HPDE6-E6E7 (cell line): ENCODE results near the gene CELF1.

Experiments used
- DNase-seq: peaks from one replicate; pipeline ENCODE4 v3.0.0; 2011; ENCODE audit warnings: missing footprints; ENCODE audit errors: extremely low spot score

Gene CELF1

DNA sequence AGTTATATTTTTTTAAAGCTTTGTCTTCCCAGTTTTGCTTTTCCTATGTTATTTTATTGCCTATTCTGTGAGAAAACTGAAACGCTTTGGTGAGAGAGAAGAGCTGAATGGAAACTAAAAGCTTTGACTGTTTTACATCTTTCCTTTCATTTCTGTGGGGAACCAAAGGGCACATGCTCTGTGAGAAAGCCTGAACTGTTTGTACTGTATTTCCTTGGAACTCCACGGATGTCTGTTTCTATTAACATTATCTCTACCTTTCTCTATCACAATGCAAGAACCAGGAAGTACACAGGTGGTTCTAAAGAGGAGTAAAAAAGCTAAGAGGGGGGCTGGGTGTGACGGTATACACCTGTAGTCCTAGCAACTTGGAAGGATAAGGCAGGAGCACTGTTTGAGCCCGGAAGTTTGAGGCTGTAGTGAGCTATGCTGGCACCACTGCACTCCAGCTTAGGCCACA, 43.8 kb downstream of the CELF1 start:
- DNase-seq, result no peak

DNA sequence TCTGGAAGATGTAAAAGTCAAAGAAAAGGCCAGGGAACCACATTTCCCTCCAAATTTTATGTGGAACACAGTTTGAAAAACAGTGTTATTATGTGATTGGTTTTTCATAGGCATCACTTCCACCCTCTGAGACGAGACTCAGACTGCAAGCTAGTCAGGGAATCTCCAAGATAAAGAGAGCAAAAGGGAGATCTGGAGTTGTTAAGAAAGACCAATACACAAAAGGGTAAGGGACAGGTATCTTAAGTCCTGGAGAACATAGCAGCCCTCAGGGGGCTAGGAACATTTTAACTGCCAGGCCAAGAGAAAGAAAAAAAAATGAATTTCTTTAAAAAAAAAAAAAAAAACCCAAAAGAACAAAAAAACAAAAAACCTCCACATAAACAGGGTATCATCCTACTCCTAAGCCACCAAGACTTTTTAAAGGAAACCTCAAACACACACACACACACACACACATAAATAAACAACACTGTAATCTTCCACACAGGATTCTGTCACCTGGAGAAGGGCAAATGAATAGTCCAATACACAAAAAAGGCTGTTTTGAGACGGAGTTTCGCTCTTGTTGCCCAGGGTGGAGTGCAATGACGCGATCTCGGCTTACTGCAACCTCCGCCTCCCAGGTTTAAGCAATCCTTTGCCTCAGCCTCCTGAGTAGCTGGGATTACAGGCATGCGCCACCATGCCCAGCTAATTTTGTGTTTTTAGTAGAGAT, 44.5 kb downstream of the CELF1 start:
- no peak for DNase-seq

DNA sequence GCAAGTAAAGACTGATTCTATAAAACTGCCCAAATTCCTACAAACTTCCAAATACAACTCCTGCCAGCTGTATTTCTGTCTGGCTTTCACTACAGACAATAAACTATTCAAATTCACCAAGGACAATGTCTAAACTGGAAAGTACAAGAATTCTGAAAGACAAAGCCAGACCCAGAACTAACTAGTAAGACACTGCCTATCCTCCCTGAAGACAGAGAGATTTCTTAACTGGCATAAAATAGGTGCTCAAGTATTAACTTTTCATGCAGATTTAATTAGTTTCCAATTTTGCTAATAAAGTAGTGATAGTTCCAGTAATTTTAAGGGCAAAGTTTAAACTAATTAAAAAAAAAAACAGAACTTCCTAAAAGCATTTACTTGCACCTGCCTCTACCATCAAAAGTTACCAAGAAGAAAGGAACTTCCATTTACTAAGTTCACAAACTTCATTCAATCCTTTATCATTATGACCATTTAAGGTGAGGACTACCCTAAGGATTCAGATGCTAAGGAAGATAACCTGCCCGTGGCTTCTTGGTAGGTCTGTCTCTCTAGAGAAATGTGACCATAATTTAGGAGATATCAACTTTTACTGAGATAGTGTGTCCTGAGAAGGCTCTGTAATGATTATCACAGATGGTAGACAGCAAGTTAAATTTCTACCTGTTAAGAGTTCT, 45.2 kb downstream of the CELF1 start:
- DNase-seq, result no peak

DNA sequence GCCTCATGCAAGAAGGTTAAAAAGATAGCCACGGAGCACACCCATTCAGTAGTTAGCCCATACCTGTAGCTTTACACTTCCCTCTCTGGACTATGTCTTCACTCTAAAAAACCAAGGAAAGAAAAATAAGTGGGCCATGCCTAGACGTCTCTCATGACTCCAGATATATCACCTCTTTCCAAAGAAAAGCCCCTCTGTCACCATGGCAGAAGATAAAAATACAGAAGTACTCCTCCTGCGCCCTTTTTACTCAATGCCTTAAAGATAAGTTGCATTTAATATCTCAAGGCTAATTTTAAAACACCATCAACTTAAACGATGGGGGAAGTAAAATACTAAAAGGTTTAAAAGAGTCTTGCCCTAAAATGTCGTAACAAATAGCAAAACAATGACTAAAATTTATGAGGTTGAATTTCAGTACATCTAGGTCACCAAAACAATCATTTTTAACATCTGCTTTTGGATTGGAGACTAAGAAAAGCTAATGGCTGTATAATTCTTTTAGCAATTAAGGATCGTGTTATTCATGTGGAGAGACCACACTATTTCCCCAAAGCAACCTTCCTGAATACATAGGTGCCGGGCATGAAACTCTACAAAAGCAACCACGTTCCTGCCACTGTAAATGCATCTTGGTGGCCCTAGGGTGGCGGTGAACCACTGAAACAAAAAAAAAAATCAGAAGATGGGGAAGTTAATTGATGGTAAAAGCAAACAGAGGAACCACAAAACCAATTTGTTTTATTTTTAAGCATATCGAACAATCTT, 46.0 kb downstream of the CELF1 start:
- no peak for DNase-seq

DNA sequence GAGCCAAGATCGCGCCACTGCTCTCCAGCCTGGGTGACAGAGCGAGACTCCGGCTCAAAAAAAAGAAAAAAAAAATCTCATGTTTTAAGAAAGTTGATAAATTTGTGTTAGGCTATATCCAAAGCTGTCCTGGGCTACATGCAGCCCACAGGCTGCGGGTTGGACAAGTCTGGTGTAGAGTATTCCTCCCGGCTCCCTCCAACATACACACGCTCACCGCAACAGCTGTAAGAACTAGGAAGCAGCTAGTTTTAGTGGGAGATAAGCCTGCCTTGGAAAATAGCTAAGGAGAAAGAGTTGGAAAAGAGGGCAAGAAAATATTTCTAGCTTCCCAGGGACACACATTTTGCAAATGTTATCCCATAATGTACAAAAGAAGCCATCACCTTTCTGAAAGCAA, 46.6 kb downstream of the CELF1 start:
- no peak for DNase-seq

DNA sequence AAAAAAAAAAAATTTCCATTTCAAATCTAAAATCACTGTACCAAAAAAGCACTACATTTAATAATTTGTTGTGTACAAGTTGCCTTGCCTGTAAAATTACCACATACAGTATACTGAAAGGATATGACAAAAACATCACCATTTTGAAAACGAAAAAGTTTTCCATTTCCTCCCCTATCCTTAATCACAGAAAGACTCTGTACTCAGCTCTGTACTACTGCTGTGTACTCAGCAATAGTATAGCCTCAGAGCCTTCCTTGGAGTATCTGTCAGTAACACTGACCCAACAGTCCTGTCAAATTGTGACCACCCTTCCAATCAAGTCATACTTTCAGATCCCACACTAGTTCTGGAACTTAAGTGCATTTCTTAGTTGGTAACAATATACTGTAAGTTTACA, 48.0 kb downstream of the CELF1 start:
- no peak for DNase-seq

DNA sequence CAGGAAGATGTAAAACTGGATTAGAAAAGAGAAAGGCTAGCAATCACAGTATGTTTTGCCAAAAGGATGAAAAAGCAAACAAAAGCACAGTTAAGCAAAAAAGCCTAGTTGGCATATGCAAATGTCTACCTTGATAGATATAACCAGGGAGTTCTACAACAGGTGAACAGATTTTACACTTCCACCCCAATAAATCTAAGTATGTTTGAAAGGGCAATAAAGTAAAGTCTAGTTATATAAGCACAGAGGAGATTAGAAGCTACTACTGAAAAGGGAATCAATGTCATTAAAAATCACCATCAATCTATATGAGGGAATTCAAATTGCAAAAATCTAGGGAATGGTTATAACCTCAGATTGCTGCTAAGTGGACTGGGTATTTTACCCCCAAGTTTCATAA, 49.7 kb downstream of the CELF1 start:
- no peak for DNase-seq

DNA sequence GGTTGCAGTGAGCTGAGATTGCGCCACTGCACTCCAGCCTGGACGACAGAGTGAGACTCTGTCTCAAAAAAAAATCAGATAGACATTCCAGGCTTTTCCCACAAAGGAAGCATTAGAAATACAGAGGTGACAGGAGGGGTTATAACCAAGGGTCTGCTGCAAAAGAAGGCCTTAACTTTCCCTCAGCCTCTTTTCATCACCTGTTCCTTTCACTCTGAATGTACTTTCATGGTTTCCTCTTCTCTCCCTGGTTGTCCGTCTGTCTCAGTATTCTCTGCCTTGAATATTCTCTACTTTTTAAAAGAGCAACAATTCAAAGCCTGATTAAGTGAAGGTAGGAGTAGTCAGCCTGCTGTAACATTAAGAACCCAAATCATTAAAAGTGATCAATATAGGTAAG, 50.2 kb downstream of the CELF1 start:
- DNase-seq, result no peak

DNA sequence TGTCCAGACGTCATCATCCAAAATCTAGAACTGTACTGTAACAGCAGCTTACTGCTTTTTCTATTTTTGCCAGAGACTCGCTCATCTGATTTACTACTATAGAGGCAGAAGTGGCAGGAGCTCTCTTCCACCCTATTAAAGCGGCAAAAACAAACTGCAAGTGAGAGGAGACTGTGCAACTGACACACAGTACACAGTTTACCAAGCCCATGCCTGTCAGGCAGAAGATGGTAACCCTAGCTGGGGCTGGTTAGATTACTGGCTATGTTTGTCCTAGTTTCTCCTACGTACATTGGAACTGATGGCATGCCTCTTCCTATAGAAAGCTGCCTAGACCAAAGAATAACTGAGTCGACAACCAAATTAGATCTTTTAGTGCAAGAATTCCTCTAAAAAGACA, 51.8 kb downstream of the CELF1 start:
- DNase-seq, result no peak

DNA sequence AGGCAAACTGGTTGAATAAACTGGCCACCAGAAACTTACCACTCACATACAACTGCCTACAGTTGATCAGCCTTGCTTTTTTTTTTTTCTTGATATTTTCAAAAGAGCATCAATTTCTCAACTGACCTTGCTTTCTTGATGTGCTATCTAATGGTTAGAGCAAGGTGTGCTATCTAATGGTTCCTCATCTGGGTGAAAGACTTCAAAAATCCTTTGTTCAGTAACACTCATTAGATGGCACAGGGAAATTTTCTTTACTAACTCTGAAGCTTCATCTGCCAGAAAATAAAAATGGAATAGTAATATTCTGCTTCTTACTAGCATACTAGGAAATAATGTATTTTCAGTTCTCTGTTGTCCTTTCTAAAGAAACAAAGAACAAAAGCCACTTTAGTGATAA, 52.8 kb downstream of the CELF1 start:
- DNase-seq, result no peak

DNA sequence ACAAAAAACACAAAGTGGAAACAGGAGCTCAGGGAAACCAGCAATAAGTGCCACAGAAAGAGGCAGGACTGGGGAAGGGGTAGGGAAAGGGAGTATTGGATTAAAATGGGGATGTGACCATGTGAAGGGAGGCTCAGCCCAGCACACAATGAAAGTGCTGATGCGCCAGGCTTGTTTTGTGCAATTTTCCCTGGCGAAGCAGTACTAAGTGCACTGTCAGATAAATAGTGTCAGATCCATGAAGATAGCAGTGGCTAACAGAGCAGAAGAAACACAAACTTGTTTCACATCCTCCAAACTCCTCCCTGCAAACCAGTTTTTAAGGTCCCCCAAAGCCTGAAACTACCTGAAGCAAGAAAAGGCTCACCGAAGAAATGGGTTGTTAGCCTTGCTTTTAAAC, 53.3 kb downstream of the CELF1 start:
- no peak for DNase-seq

DNA sequence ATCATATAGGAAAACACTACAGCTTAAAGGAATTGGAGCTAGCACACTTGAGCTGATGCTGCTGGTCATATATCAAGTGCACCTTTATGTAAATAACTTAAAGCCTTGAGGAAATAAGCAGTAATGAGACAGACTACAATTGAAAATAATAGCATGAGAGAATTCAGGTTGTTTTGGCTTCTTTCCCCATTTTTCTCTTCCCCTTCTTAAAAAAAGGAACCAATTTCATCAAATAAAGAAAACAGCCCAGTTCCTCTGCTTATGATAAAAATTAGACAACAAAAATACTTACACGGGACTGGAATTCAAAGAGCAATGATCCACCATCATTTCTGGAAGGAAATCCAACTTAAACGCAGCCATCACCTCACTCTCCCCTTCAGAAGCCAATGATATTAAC, 53.8 kb downstream of the CELF1 start:
- no peak for DNase-seq

DNA sequence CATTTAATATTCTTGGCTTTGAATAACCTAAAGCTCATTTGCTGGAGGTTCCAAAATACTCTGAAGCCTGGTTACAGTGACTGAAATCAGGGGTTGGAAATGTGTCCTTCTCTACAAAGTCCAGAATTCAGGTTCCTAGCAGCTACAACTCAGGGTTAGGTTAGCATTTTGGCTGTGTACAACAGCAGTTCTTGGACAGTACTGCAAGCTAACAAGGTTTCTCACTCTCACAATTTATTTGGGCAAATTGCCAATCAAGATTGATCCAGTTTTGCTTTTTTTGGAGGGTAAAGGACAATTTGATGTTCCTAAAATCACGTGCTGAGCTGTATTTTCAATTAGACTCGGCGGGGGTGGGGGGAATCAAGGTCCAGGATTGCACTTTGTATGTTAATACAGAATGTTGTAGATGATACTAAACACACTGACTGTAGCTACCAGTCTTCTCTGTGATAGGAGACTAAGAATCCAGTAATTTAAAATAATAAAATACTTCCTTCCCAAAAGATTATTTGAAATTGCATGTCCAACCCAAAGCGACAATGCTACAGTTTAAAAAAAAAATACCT, 54.3 kb downstream of the CELF1 start:
- DNase-seq, result no peak

DNA sequence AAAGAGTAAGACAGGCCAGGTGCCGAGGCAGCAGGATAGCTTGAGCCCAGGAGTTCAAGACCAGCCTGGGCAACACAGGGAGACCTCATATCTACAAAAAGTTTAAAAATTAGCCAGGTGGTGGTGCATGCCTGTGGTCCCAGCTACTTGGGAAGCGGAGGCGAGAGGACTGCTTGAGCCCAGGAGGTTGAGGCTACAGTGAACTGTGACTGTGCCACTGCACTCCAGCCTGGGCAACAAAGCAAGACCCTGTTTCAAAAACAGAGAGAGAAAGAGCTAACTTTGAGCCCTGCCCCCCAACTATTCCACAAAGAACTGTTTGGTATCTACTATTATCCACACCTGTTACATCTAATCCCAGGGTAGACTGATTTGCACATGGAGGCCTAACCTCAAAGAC, 54.8 kb downstream of the CELF1 start:
- DNase-seq, result no peak

DNA sequence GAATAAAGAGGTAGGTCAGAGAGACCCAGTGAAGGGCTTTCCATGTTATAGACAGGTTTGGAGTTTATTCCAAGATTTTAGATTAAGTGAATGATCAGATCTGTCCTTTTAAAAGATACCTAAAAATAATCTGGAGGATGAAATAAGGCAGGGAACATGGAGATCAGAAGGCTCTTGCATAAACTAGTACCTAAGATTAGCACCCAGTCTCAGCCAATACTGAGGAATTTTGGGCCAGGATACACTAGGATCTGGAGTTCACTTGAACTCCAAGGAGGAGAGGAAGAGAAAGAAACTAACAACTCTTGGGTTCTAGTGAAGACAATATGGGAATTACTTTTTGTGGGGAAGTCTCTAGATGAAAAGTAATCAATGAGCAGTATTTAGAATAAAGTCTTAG, 56.1 kb downstream of the CELF1 start:
- DNase-seq, result no peak

DNA sequence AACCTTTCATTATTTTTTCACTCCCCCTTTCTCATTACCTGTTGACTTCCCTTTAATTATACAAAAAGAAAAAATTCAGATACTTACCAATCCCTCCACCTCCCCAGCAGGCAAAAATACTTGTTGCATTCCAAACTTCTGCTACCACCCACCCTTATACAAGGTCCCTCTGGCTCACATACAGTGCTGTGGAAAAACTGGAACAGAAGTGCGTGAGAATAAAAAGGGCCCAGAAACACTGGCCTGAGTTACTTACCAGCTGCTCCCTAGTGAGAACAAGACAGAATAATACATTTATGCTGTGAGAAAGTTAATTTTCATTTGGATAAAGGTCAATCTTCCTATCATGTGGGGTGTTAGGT, 57.1 kb downstream of the CELF1 start:
- no peak for DNase-seq

DNA sequence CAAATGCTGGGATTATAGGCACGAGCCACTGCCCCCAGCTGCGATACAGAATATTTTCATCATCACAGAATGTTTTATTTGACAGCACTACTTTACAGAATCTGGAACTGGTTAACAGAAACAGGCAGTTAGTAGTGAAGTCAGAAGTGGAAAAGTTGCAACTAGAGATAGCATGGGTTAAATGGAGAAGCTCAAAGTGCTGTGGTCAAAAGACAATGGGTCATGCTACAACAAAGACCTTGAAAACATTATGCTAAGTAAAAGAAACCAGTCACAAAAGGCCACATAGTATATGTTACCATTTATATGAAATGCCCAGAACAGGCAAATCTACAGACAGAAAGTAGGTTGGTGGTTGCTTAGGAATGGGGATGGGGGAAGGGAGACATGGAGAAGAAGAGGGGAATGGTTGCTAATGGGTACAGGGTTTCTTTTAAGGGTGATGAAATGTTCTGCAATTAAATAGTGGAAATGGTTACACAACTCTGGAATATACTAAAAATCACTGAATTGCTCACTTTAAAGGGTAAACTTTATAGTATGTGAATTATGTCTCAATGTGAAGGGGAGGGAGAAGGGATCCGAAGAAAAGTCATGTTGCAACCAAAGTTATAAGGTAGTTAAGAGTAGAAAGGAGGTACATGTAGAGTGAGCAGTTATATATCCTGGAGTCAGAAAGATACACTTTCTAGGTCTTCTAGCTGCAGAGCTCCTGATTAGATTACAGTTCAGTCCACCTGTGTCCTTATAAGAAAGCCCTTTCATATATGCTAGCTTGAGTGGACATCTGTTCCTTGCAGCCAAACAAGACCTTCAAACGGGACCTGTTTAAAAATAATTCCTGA, 57.7 kb downstream of the CELF1 start:
- no peak for DNase-seq

DNA sequence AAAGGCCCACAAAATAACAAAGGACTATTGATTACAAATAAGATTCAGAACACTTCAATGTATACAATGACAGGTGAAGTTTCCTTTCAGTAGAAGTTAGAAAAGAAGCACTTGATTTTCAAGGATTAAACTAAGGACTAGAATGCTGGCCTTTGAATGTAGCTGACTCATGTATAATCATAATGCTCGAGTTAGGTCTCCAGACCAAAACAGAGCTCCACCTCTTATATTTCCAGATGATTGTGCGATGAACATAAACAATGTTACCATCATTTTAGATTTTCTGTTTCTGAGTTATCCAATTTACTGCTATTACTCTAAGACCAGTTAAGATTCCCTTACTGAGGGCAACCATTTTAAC, 63.6 kb downstream of the CELF1 start:
- no peak for DNase-seq

DNA sequence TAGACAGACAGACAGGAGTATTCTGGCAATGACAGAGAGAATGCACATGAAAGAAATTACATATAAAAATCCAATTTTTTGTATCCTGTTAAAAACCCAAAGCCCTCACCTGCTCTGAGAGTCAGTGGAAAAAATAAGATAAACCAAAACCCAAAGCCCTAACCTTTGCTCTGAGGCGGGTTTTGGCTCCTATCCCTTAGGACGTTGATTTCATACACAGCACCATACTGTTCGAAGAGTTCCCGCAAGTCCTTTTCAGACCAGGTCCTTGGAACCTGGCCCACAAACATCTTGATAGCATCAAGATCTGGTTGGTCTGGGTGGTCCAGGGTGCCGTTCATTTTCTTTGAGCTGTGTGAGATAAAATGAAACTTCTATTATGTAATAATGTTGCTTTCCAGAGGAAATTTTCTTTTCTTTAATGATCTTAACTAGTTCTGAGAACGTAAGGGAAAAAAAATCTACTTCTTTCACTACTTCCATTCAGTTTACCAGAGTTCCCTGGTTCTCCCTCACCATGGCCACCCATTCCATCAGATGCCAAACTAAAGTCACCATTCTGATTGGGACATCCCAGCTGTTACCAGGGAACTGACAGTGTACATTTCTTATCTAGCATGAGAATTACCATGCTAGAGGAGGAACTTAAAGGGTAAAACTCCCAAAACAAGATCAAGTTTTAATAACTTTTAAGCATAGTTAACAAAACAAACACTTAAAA, 64.1 kb downstream of the CELF1 start:
- DNase-seq, result no peak

DNA sequence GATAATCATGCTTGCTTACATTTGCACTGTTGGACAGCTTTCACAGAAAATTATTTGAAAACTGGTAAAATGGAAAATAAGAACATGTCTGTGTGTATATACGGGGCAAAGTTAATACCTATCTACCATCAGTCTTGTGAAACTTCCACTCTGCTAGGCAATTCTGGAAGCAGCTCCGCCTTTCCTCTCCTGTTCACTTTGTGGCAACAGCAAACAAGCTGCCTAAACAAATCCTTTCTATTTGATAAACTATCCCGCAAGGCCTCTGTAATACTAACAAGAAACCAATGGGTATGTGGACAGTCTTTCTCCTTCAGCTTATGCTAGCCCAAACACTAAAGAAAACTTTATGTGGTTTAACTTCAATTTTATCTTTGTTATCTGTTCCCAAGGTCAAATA, 64.8 kb downstream of the CELF1 start:
- no peak for DNase-seq

DNA sequence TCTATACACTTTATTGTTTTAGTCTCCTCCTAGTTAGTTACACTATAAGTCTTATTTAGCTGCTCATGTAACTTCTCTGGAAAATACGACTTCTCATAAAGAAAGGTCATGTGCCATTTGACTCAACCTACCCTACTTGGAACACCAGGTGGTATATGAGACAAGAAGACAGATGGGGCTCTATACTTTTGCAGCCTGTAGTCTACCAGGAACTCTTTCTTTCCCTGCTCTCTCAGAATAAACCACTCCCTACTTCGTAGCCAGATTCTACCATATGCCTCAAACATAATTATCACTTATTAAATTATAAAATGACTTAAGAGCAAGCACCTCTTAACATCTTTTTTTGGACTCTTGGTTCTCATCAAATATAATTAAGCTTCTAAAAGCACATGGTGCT, 65.5 kb downstream of the CELF1 start:
- no peak for DNase-seq
